HCT116 (cell line): ENCODE measurements around the gene NOX4.

Experiments
- ATF3 ChIP-seq: IDR thresholded peaks from 2 replicates; pipeline ENCODE4 v1.6.1; 2012
- REST ChIP-seq: IDR thresholded peaks from 2 replicates; pipeline ENCODE4 v1.6.1; 2012; ENCODE audit warnings: low read depth

DNA sequence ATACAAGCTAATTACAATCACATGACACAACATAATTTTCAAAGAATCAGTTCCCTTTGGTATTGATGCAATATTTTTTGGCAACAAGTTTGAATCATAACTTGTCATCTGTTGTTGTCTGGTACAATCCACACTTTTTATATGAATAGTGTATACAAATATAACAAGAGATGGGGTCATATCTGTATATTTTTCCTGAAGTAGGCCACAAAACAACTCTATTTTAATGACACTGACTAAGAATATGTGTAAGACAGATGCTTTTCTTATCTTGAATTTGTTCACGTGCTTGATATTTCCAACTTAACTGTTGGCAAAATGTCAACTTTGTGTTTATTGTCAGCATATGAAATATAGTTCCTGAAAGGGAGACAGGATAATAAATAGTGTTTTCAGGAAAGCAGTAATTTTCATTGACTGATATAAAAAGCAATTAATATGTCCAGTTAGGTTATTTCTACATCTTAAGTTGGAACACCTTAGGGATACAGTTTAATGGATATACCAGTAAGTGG lies 27.9 kb downstream of the NOX4 start:
- TF ChIP-seq REST = no peak
- TF ChIP-seq ATF3 = no peak
